Muscle of leg (tissue), 11 donors: Measurements from ENCODE around the gene CES2. TPM values are rescaled to one million over a fixed set of nuclear protein-coding genes. Genes with fewer than 3 reads are reported as not detected.

ENCODE experiments used
- DNase-seq: peaks from one replicate; pipeline ENCODE4 v3.0.0; 2013
- H3K27ac ChIP-seq: one replicate; pipeline ENCODE4 v1.5.1; 2013; ENCODE audit warnings: mild to moderate bottlenecking, low read length, control low read depth
- H3K27me3 ChIP-seq: one replicate; pipeline ENCODE4 v1.6.1; 2013; ENCODE audit warnings: low read length; ENCODE audit not compliant: control insufficient read depth, insufficient read depth
- H3K36me3 ChIP-seq: one replicate; pipeline ENCODE4 v1.6.1; 2013; ENCODE audit warnings: low read length; ENCODE audit not compliant: control insufficient read depth, insufficient read depth
- H3K4me1 ChIP-seq: one replicate; pipeline ENCODE4 v1.6.1; 2013; ENCODE audit warnings: low read length; ENCODE audit not compliant: control insufficient read depth, insufficient read depth
- H3K4me3 ChIP-seq: one replicate; pipeline ENCODE4 v1.5.1; 2013; ENCODE audit warnings: low read length, control low read depth
- H3K9me3 ChIP-seq: replicated peaks from 2 replicates; pipeline ENCODE4 v1.6.1; 2013; ENCODE audit warnings: low read depth, low read length; ENCODE audit not compliant: control insufficient read depth
- WGBS: methylation state at CpG from one replicate; pipeline ENCODE4 v1.1.5; 2013; ENCODE audit warnings: missing lambda C conversion rate; ENCODE audit not compliant: insufficient coverage; 5-methylcytosine and 5-hydroxymethylcytosine counted together
- polyA plus RNA-seq, 8 donors: library from polyadenylated mRNA; unstranded; fragments of 120-200 nt; gene quantifications; one replicate each; pipeline versions ENCODE4 v1.2.1 to v1.2.3, GENCODE V29; 2013; ENCODE audit warnings: inconsistent platforms in 1 of 8, low replicate concordance in 1 of 8; ENCODE audit not compliant: insufficient read length in 8 of 8, insufficient read depth in 1 of 8
- total RNA-seq: library from RNA; stranded (reverse); fragments of 120-200 nt; gene quantifications from one replicate; pipeline ENCODE4 v1.2.4, GENCODE V29; 2013

Gene CES2
- total and polyA plus RNA-seq, 9 donors = 26.1 to 36.2 (median 30.2) TPM

GRCh38 chr16:66908762-66909559 is 26.4 kb upstream of the CES2 start:
- no peak overlapping the region for H3K4me3 ChIP-seq
- no peak for DNase-seq
- WGBS = 78% methylated on average over 6 of the region's 14 CpGs
- H3K27ac ChIP-seq = no peak overlapping the region
- H3K36me3 ChIP-seq = no peaks in the 10 kb centered on the region
- peaks cover 35% of the 10 kb centered on the region for H3K4me1 ChIP-seq
- peaks cover 2% of the 10 kb centered on the region for H3K27me3 ChIP-seq
- H3K9me3 ChIP-seq = no peaks in the 10 kb centered on the region

- Histone ChIP-seq H3K4me1 (peaks cover 21% of the 10 kb centered on the region), H3K36me3 (no peaks in the 10 kb centered on the region), H3K9me3 (no peaks in the 10 kb centered on the region), H3K27me3 (peaks cover 6% of the 10 kb centered on the region), H3K4me3 (no peak overlapping the region), H3K27ac (no peak overlapping the region)
- 68% methylated on average over 10 of the region's 14 CpGs for WGBS
- DNase-seq = no peak
Measured at GRCh38 chr16:66910175-66910940, 25.0 kb upstream of the CES2 start.

GRCh38 chr16:66911112-66911511 is 24.2 kb upstream of the CES2 start:
- peaks cover 13% of the 10 kb centered on the region for H3K4me1 ChIP-seq
- H3K27ac ChIP-seq = no peak overlapping the region
- no CpG with 5 or more reads among the region's 5 CpGs for WGBS
- no peaks in the 10 kb centered on the region for H3K36me3 ChIP-seq
- H3K9me3 ChIP-seq = no peaks in the 10 kb centered on the region
- peaks cover 9% of the 10 kb centered on the region for H3K27me3 ChIP-seq
- no peak for DNase-seq
- H3K4me3 ChIP-seq = no peak overlapping the region

GRCh38 chr16:66911801-66912200 is 23.5 kb upstream of the CES2 start:
- Histone ChIP-seq H3K9me3 (no peaks in the 10 kb centered on the region), H3K36me3 (no peaks in the 10 kb centered on the region), H3K4me3 (no peak overlapping the region), H3K4me1 (peaks cover 9% of the 10 kb centered on the region), H3K27me3 (peaks cover 13% of the 10 kb centered on the region), H3K27ac (no peak overlapping the region)
- no peak for DNase-seq
- 93% methylated on average over 7 of the region's 8 CpGs for WGBS

GRCh38 chr16:66913081-66913480 is 22.2 kb upstream of the CES2 start:
- DNase-seq = no peak
- WGBS = 28% methylated on average over 7 of the region's 10 CpGs
- H3K4me1 ChIP-seq = peaks cover 7% of the 10 kb centered on the region
- H3K9me3 ChIP-seq = no peaks in the 10 kb centered on the region
- no peaks in the 10 kb centered on the region for H3K36me3 ChIP-seq
- no peak overlapping the region for H3K4me3 ChIP-seq
- peaks cover 15% of the 10 kb centered on the region for H3K27me3 ChIP-seq
- H3K27ac ChIP-seq = no peak overlapping the region

GRCh38 chr16:66913711-66914110 is 21.6 kb upstream of the CES2 start:
- no peak for DNase-seq
- Histone ChIP-seq H3K4me1 (peaks cover 9% of the 10 kb centered on the region), H3K4me3 (no peak overlapping the region), H3K27me3 (peaks cover 15% of the 10 kb centered on the region), H3K27ac (no peak overlapping the region), H3K36me3 (no peaks in the 10 kb centered on the region), H3K9me3 (no peaks in the 10 kb centered on the region)
- 74% methylated on average over 4 of the region's 4 CpGs for WGBS

GRCh38 chr16:66914541-66914940 is 20.8 kb upstream of the CES2 start:
- Histone ChIP-seq H3K36me3 (no peaks in the 10 kb centered on the region), H3K27me3 (peaks cover 16% of the 10 kb centered on the region), H3K9me3 (no peaks in the 10 kb centered on the region), H3K27ac (no peak overlapping the region), H3K4me3 (no peak overlapping the region), H3K4me1 (peaks cover 17% of the 10 kb centered on the region)
- no peak for DNase-seq
- 94% methylated on average over 6 of the region's 7 CpGs for WGBS

GRCh38 chr16:66915041-66915440 is 20.3 kb upstream of the CES2 start:
- Histone ChIP-seq H3K27ac (no peak overlapping the region), H3K36me3 (no peaks in the 10 kb centered on the region), H3K4me1 (peaks cover 22% of the 10 kb centered on the region), H3K27me3 (peaks cover 17% of the 10 kb centered on the region), H3K4me3 (no peak overlapping the region), H3K9me3 (no peaks in the 10 kb centered on the region)
- no peak for DNase-seq
- WGBS = 82% methylated on average over 2 of the region's 7 CpGs

GRCh38 chr16:66916518-66916917 is 18.8 kb upstream of the CES2 start:
- H3K9me3 ChIP-seq = no peaks in the 10 kb centered on the region
- peaks cover 27% of the 10 kb centered on the region for H3K27me3 ChIP-seq
- WGBS = 88% methylated on average over 6 of the region's 6 CpGs
- H3K36me3 ChIP-seq = no peaks in the 10 kb centered on the region
- no peak overlapping the region for H3K4me3 ChIP-seq
- no peak for DNase-seq
- H3K27ac ChIP-seq = no peak overlapping the region
- peaks cover 30% of the 10 kb centered on the region for H3K4me1 ChIP-seq

GRCh38 chr16:66917741-66918140 is 17.6 kb upstream of the CES2 start:
- Histone ChIP-seq H3K27me3 (peaks cover 36% of the 10 kb centered on the region), H3K4me3 (no peak overlapping the region), H3K36me3 (peaks cover 7% of the 10 kb centered on the region), H3K4me1 (peaks cover 37% of the 10 kb centered on the region), H3K9me3 (no peaks in the 10 kb centered on the region), H3K27ac (no peak overlapping the region)
- WGBS = 62% methylated on average over 7 of the region's 9 CpGs
- no peak for DNase-seq
